ENCODE data around the gene BACE1. TPM values are rescaled to one million over a fixed set of nuclear protein-coding genes. Genes with fewer than 3 reads are reported as not detected.

Gene BACE1
- total RNA-seq, 2 donors from 2014 or later, result 11.9 to 20.3 TPM

- DNase-seq (ENCODE audit: low spot score), result no peak
- Histone ChIP-seq H3K27ac (no peak overlapping the region), H3K36me3 (no peaks in the 10 kb centered on the region), H3K27me3 (no peaks in the 10 kb centered on the region), H3K4me1 (peaks cover 0 to 26% of the 10 kb centered on the region in 2 donors), H3K4me3 (peak overlapping the region; percentile 81 to 84), H3K9me3 (no peaks in the 10 kb centered on the region)
- no peak for TF ChIP-seq CTCF (IDR thresholded peaks at IDR 0.05)
Observed at GRCh38 chr11:117314840-117315239, 1.2 kb downstream of the BACE1 start.

GRCh38 chr11:117313828-117314768, 2.0 kb downstream of the BACE1 start:
- Histone ChIP-seq H3K27me3 (no peaks in the 10 kb centered on the region), H3K4me1 (peaks cover 0 to 26% of the 10 kb centered on the region in 2 donors), H3K36me3 (no peaks in the 10 kb centered on the region), H3K9me3 (no peaks in the 10 kb centered on the region), H3K27ac (no peak overlapping the region), H3K4me3 (peak overlapping the region; percentile 81 to 84)
- DNase-seq (ENCODE audit: low spot score), result no peak
- TF ChIP-seq CTCF (IDR thresholded peaks at IDR 0.05), result no peak

- no peak overlapping the region for H3K27ac ChIP-seq
- TF ChIP-seq CTCF (IDR thresholded peaks at IDR 0.05), result no peak
- H3K4me1 ChIP-seq, result peaks cover 0 to 26% of the 10 kb centered on the region in 2 donors
- no peaks in the 10 kb centered on the region for H3K9me3 ChIP-seq
- DNase-seq (ENCODE audit: low spot score), result no peak
- no peaks in the 10 kb centered on the region for H3K27me3 ChIP-seq
- H3K4me3 ChIP-seq, result no peak overlapping the region
- H3K36me3 ChIP-seq, result no peaks in the 10 kb centered on the region
Observed at GRCh38 chr11:117313091-117313490, 3.0 kb downstream of the BACE1 start.

- no peaks in the 10 kb centered on the region for H3K27me3 ChIP-seq
- H3K4me1 ChIP-seq, result peaks cover 0 to 5% of the 10 kb centered on the region in 2 donors
- no peaks in the 10 kb centered on the region for H3K9me3 ChIP-seq
- no peak for TF ChIP-seq CTCF (IDR thresholded peaks at IDR 0.05)
- H3K27ac ChIP-seq, result no peak overlapping the region
- no peak overlapping the region for H3K4me3 ChIP-seq
- H3K36me3 ChIP-seq, result no peaks in the 10 kb centered on the region
- no peak for DNase-seq (ENCODE audit: low spot score)
Observed at GRCh38 chr11:117309310-117309709, 6.7 kb downstream of the BACE1 start.

GRCh38 chr11:117305145-117305544, 10.9 kb downstream of the BACE1 start:
- Histone ChIP-seq H3K4me3 (no peak overlapping the region), H3K4me1 (peaks cover 0 to 9% of the 10 kb centered on the region in 2 donors), H3K27ac (no peak overlapping the region), H3K36me3 (no peaks in the 10 kb centered on the region), H3K9me3 (no peaks in the 10 kb centered on the region), H3K27me3 (no peaks in the 10 kb centered on the region)
- DNase-seq (ENCODE audit: low spot score), result no peak
- TF ChIP-seq CTCF (IDR thresholded peaks at IDR 0.05), result no peak

Measured in right atrium auricular region (tissue), 2 donors.